GM12878 (cell line): ENCODE measurements around the gene NECAB3. TPM values are rescaled to one million over a fixed set of nuclear protein-coding genes. Genes with fewer than 3 reads are reported as not detected.
"Not testable (repeated sequence)": the region's sequence is repeated elsewhere in the genome, so short reads cannot be mapped to it uniquely, and the experiment has no call there.

Experiments used
- ATAC-seq: fragments of 200-7000 bp; cut with Tn5 transposase; 3 replicates; pipeline ENCODE4 v1.9.1; 2020; ENCODE audit warnings: mild to moderate bottlenecking, moderate library complexity
- BruUV-seq: library from RNA; stranded (reverse); fragments of 400-500 nt; replicated peaks from 2 replicates; lab custom pipeline; 2021; lab: Mats Ljungman, UMichigan
- CTCF ChIA-PET: fragments of 300-600 bp; sonication (Branson Sonifier 250); formaldehyde crosslinking; extraction: SDS; loops from one replicate; lab custom pipeline; 2021; ENCODE audit warnings: inconsistent platforms; lab: Yijun Ruan, JAX
- POLR2A ChIA-PET: fragments of 350-600 bp; formaldehyde crosslinking; extraction: SDS; loops from one replicate; lab custom pipeline; 2021; ENCODE audit warnings: inconsistent platforms; lab: Charles Lee
- RAD21 ChIA-PET: fragments of 300-600 bp; sonication (Branson Sonifier 250); formaldehyde crosslinking; loops from one replicate; lab custom pipeline; 2023; ENCODE audit warnings: antibody characterized with exemption; ENCODE audit not compliant: unreplicated experiment; lab: Charles Lee
- SMC1A ChIA-PET: fragments of 300-600 bp; sonication (Branson Sonifier 250); formaldehyde crosslinking; loops from one replicate; lab custom pipeline; 2023; ENCODE audit not compliant: unreplicated experiment, uncharacterized antibody; lab: Charles Lee
- DNase-seq: peaks from one replicate; pipeline ENCODE4 v3.0.0-alpha.2; 2011; ENCODE audit warnings: low read depth, low spot score
- FAIRE-seq: peaks from 3 replicates; lab custom pipeline; 2011; peaks lifted over from hg19 to GRCh38; lab: Jason Lieb, UNC
- H2AFZ ChIP-seq: 2 replicates; pipeline ENCODE4 v1.6.0; 2011; ENCODE audit warnings: low read depth, low read length, control low read depth; ENCODE audit not compliant: control insufficient read depth
- H3K27ac ChIP-seq: 2 replicates; pipeline ENCODE4 v1.5.1; 2011; ENCODE audit warnings: control low read depth; ENCODE audit not compliant: control insufficient read depth, insufficient read depth
- H3K27me3 ChIP-seq, 2 experiments: replicated peaks in 1 of 2; 2 replicates each; pipeline versions ENCODE4 v1.6.0 to v1.6.1; 2011; ENCODE audit warnings: low read length in 1 of 2; ENCODE audit not compliant: control insufficient read depth in 2 of 2, insufficient read depth in 2 of 2
- H3K36me3 ChIP-seq, 2 experiments: 2 replicates each; pipeline ENCODE4 v1.5.1; 2011; ENCODE audit warnings: low read length in 1 of 2; ENCODE audit not compliant: control insufficient read depth in 2 of 2, insufficient read depth in 2 of 2
- H3K4me1 ChIP-seq: 2 replicates; pipeline ENCODE4 v1.6.1; 2011; ENCODE audit warnings: mild to moderate bottlenecking, low read length, moderate library complexity, mixed read lengths; ENCODE audit not compliant: control insufficient read depth, insufficient read depth
- H3K4me2 ChIP-seq: 2 replicates; pipeline ENCODE4 v1.6.0; 2011; ENCODE audit warnings: control low read depth; ENCODE audit not compliant: control insufficient read depth, insufficient read depth
- H3K4me3 ChIP-seq: fragments of 200-600 bp; sonication (generic); 2 replicates; pipeline ENCODE4 v1.5.1; 2016
- H3K79me2 ChIP-seq: 2 replicates; pipeline ENCODE4 v1.6.0; 2011; ENCODE audit warnings: low read length; ENCODE audit not compliant: control insufficient read depth, insufficient read depth
- H3K9ac ChIP-seq: 2 replicates; pipeline ENCODE4 v1.8.0; 2011; ENCODE audit warnings: low read length, control low read depth, mixed read lengths; ENCODE audit not compliant: control insufficient read depth, insufficient read depth
- H3K9me3 ChIP-seq: replicated peaks from 3 replicates; pipeline ENCODE4 v1.5.1; 2011; ENCODE audit warnings: mild to moderate bottlenecking, low read length; ENCODE audit not compliant: control insufficient read depth, insufficient read depth
- H4K20me1 ChIP-seq: 2 replicates; pipeline ENCODE4 v1.6.0; 2011; ENCODE audit not compliant: control insufficient read depth, insufficient read depth
- WGBS: methylation state at CpG from one replicate; pipeline ENCODE4 v1.1.6; 2016; ENCODE audit warnings: low lambda C conversion rate; ENCODE audit not compliant: insufficient replicate concordance, insufficient coverage; ENCODE audit errors: missing lambda C conversion rate; 5-methylcytosine and 5-hydroxymethylcytosine counted together
- in situ Hi-C: fragments of 300-500 bp; cut with MboI; formaldehyde crosslinking; loops from 9 replicates; pipeline ENCODE4 v1.14.3; 2018; ENCODE audit warnings: mixed read lengths
- intact Hi-C: fragments of 100-400 bp; cut with micrococcal nuclease; formaldehyde crosslinking; loops from one replicate; pipeline ENCODE4 v1.14.2; 2022; ENCODE audit not compliant: unreplicated experiment
- polyA plus RNA-seq, 11 experiments: library from polyadenylated mRNA; depleted of rRNA in 4 of 11; unstranded in 6 of 11; stranded (reverse) in 5 of 11; fragments of >200 nt; fragmentation: Nextera tagmentation in 4 of 11; fragmentation: Illumina TruSeq in 1 of 11; extraction: Ambion mirVana in 4 of 11; extraction: Trizol in 1 of 11; gene quantifications; 1 replicate in 1 of 11; 2 replicates in 10 of 11; pipeline versions ENCODE4 v1.2.1 to v1.2.3, GENCODE V29; 2011 to 2016; ENCODE audit warnings: inconsistent platforms in 2 of 11, missing spikeins in 2 of 11, low read depth in 1 of 11
- total RNA-seq, 4 experiments: library from RNA; depleted of rRNA in 3 of 4; stranded (reverse); fragments of >200 nt in 3 of 4; fragmentation: Illumina TruSeq in 1 of 4; extraction: Trizol in 1 of 4; gene quantifications; 2 replicates each; pipeline versions ENCODE4 v1.2.1 to v1.2.3, GENCODE V29; 2013 to 2021

NECAB3 gene
- total and polyA plus RNA-seq, 10 of the 15 experiments (the other 5 are each of a cell fraction or from before 2014, with no cell fraction given) = 0.21 to 17.0 (median 7.2) TPM

- H3K79me2 ChIP-seq, CTCF ChIA-PET, H3K4me2 ChIP-seq, BruUV-seq, RAD21 ChIA-PET, SMC1A ChIA-PET, H3K27me3 ChIP-seq, H3K4me3 ChIP-seq, H3K9ac ChIP-seq, H4K20me1 ChIP-seq, H3K36me3 ChIP-seq, DNase-seq, H3K9me3 ChIP-seq, POLR2A ChIA-PET, ATAC-seq, FAIRE-seq, intact Hi-C loops, H3K27ac ChIP-seq, H2AFZ ChIP-seq, H3K4me1 ChIP-seq, in situ Hi-C loops: not testable (repeated sequence)
- 92% methylated on average over 33 of the region's 45 CpGs for WGBS
Observed at GRCh38 chr20:33700696-33701441, 26.6 kb upstream of the NECAB3 start.

GRCh38 chr20:33698966-33699365, 24.7 kb upstream of the NECAB3 start:
- H3K4me2 ChIP-seq, H3K27ac ChIP-seq, H3K27me3 ChIP-seq, H3K4me3 ChIP-seq, BruUV-seq, FAIRE-seq, DNase-seq, in situ Hi-C loops, H3K36me3 ChIP-seq, CTCF ChIA-PET, H4K20me1 ChIP-seq, SMC1A ChIA-PET, H3K79me2 ChIP-seq, POLR2A ChIA-PET, H3K9me3 ChIP-seq, intact Hi-C loops, RAD21 ChIA-PET, H3K4me1 ChIP-seq, ATAC-seq, H2AFZ ChIP-seq, H3K9ac ChIP-seq: not testable (repeated sequence)
- WGBS = 88% methylated on average over 18 of the region's 27 CpGs
